ENCODE measurements around the gene PTP4A1.

DNA sequence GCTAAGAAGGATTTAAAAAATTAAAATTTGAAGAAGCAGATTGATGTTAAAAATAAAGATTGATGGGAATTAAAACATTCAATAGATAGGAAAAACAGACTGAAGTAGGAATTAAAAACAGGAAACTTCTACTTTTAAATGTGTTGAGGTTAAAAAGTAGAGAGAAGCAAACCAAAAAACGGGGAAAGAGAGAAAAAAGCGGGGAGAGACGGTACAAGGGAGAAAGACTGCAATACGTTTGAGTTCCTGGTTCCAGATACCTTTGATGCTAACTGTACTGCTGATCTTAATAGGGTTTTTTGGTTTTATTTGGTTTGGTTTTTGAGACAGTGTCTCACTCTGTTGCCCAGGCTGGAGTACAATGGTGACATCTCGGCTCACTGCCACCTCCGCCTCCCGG, 27.0 kb downstream of the PTP4A1 start:
- TF ChIP-seq, protein P1, sequence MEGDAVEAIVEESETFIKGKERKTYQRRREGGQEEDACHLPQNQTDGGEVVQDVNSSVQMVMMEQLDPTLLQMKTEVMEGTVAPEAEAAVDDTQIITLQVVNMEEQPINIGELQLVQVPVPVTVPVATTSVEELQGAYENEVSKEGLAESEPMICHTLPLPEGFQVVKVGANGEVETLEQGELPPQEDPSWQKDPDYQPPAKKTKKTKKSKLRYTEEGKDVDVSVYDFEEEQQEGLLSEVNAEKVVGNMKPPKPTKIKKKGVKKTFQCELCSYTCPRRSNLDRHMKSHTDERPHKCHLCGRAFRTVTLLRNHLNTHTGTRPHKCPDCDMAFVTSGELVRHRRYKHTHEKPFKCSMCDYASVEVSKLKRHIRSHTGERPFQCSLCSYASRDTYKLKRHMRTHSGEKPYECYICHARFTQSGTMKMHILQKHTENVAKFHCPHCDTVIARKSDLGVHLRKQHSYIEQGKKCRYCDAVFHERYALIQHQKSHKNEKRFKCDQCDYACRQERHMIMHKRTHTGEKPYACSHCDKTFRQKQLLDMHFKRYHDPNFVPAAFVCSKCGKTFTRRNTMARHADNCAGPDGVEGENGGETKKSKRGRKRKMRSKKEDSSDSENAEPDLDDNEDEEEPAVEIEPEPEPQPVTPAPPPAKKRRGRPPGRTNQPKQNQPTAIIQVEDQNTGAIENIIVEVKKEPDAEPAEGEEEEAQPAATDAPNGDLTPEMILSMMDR (IDR thresholded peaks at IDR 0.05; ENCODE audit: borderline replicate concordance, extremely low read depth, low read length, poor library complexity, severe bottlenecking) = no peak
- no peak for TF ChIP-seq EZH2 (IDR thresholded peaks at IDR 0.05; ENCODE audit: borderline replicate concordance, low read depth, low read length, severe bottlenecking)

Measured in DND-41 (cell line).